ENCODE measurements around the gene CLTB.
"Not testable (repeated sequence)": the region's sequence is repeated elsewhere in the genome, so short reads cannot be mapped to it uniquely, and the experiment has no call there.

CLTB gene, protein sequence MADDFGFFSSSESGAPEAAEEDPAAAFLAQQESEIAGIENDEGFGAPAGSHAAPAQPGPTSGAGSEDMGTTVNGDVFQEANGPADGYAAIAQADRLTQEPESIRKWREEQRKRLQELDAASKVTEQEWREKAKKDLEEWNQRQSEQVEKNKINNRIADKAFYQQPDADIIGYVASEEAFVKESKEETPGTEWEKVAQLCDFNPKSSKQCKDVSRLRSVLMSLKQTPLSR

DNA sequence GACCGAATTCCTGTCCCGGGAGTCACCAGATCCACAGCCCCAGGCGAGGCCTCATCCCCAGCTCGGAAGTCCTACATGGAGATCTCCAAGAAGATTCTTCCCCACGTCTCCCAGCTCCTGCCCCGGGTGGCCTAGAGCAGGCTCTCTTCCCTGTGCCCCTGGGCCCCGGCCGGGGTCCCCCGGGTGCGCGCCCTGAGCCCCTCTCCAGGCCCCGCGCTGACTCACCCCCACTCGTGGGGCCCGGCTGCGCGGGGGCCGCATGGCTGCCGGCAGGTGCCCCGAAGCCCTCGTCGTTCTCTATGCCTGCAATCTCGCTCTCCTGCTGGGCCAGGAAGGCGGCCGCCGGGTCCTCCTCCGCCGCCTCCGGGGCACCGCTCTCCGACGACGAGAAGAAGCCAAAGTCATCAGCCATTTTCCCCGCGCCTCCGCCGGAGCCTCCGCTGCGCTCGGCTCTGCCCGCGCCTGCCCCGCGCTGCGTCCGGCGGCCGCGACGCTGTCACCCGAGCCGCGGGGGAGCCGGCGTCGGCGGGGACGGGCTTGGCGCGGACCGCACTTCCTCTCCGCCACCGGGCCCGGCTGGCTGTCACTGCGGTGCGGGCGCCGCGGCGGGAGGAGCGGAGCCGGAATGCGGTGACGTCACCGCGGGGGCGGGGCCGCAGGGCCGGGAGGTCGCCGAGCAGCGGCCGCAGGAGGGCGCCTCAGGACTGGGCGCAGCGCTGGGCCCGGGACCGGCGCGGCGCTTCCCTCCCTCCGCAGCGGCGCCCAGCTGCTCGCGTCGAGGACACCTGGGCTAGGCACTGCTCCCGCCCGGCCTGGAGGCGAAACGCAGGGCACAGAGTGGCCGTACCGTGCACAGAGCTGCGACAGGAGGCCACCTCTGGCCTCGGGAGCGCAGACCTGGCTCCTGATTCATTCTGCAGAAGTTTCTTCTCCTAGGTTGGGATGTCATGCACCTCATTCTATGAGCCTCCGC, at the start of gene CLTB:
TSS of gene CLTB (minus strand) at position 588 of the 973 bp plus-strand sequence. CDS start at position 412, 176 bp downstream.
- DNase-seq, result peak; percentile 92

DNA sequence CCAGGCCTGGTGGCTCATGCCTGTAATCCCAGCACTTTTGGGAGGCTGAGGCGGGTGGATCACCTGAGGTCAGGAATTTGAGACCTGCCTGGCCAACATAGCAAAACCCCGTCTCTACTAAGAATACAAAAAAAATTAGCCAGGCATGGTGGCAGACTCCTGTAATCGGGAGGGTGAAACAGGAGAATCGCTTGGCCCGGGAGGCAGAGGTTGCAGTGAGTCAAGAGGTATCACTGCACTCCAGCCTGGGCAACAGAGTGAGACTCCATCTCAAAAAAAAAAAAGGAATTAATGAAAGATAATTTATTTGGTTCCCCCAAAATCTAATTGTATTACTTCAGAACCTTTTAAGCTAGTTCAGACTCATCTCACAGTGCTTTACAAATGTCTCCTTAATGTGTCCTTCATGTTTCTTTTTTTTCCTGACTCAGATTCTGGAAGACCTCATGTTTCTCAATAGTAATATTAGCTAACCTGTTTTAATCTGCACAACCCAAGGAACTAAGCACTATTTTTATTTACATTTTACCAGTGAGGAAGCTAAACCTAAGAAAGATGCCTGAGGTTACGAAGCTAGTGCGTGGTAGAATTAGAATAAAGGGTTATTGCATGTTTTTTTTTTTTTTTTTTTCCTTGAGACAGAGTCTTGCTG, 46.9 kb upstream of the CLTB start:
- no peak for DNase-seq

DNA sequence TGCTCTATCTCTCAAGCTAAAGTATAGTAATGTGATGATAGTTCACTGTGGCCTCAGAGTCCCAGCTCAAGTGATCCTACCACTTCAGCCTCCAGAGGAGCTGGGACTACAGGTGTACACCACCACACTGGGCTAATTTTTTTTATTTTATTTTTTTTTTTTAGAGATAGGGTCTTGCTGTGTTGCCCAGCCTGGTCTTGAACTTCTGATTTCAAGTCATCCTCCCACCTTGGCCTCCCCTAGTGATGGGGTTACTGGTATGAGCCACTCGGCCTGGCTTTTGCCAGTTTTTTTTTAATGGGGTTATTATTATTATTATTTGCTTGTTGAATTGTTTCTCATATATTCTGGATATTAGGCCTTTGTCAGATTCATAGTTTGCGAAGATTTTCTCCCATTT, 45.0 kb upstream of the CLTB start:
- no peak for DNase-seq

DNA sequence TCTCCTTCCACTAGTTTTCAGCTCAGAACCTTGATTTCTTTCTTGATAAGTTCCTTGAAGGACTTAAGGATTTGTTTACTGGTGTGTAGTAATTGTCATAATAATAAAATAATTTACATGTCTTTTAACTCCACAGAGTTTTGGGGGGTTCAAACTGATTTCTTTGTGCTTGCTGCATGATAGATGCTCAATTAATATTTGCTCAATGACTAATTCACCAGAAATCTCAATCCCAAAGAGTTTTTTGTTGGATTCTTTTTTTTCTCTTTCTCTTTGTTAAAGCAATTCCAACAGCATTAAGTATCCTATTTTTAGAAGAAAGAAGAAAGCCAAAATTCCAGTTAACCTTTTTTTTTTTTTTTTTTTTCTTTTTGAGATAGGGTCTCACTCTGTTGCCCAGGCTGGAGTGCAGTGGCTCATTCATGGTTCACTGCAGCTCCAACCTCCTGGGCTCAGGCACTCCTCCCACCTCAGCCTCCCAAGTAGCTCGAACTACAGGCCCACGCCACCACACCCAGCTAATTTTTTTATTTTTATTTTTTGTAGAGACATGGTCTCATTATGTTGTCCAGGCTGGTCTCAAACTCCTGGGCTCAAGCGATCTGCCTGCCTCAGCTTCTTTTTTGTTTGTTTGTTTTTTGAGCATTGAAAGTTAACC, 42.7 kb upstream of the CLTB start:
- DNase-seq, result no peak

DNA sequence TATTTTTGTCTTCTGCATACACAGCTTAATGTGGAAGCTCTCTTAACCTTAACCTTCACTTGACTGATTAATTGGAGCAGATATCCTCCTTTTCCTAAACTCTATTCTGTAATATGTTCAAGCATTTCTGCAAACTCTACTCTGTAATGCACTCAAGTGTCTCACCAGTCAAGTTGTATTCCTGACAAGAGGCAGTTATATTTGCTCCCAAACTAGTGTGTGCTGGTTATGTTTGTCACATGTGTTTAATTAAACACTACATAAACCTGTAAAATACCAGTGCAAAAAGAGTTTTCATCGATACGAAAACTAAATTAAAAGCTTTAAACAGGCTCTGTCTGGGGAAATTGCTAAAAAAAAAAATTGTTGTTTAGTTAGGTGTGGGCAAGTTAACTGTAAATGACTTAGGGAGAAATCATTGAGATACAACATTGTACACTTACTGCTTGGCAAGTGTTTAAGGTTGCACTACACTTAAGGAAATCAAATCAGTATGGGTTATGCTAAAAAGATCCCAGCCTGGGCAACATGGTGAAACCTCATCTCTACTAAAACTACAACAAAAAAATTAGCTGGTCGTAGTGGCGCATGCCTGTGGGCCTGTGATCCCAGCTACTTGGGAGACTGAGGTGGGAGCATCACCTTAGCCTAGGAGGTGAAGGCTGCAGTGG, 38.5 kb upstream of the CLTB start:
- no peak for DNase-seq

DNA sequence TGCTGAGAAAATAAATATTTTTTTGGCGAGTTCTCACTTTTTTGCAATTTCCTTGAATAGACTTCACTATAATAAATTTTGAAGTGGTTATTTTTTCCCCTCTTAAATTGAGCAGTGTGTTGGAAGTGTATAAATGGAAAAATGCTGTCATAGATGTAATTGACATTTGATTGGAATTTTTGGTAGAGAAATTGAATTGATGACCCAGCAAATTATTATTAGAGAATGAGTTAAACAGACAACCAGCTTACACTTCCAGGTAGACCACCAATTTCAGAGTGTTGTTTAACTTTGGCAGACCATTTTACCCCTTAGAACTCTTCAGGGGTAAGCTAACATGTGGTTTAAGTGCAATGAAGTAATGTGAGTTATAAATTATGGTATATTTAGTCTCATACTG, 33.7 kb upstream of the CLTB start:
- DNase-seq, result no peak

DNA sequence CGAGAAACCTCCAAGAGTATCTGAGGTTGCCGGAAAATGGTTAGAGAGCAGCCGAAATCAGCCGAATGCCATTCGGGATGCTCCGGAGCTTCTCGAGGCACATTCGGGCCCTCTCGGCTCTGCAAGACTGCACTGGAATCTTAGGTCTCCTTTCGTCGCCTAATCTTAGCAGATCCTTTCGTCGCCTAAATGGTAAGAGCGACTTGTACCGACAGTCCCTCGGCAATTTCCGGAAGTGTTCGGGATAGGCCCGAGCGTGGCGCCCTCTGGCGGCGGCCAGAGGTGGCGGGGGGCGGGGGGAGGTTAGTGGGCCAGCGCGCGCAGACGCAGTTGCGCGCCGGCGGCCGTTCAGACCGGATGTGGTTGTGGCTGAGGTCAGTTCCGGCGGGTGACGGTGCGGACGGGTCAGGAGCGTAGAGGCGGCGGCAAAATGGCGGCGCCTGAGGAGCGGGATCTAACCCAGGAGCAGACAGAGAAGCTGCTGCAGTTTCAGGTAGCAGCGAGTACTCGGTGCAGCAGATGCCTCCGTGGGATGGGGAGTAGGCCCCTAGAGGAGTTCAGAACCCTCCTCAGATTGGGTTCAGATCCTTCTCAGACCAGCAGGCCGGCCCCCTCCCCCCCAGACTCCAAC, 31.8 kb upstream of the CLTB start, which contains the start of gene FAF2:
TSS of gene FAF2 (plus strand) at position 408 of the 631 bp plus-strand sequence. CDS start at position 431, 23 bp downstream.
- DNase-seq, result peak; percentile 99

DNA sequence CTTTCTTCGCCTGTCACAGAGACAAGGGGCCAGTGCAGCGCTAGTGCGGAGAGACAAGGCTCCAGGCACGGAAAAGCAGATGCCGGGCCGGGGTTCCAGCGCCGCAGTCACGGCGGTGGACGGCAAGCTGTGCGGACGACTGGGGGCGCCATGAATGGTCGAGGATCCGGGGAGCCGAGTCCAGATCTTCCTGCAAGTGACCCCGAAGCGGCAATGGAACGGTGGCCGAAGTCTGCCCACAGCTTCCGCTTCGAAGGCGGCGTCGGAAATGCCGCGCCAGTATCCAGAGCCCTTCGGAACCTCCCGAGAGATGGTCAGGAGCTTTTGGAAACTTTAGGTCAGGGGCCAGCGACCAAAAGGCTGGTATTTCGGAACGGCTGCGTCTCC, 31.2 kb upstream of the CLTB start:
- DNase-seq, result no peak

DNA sequence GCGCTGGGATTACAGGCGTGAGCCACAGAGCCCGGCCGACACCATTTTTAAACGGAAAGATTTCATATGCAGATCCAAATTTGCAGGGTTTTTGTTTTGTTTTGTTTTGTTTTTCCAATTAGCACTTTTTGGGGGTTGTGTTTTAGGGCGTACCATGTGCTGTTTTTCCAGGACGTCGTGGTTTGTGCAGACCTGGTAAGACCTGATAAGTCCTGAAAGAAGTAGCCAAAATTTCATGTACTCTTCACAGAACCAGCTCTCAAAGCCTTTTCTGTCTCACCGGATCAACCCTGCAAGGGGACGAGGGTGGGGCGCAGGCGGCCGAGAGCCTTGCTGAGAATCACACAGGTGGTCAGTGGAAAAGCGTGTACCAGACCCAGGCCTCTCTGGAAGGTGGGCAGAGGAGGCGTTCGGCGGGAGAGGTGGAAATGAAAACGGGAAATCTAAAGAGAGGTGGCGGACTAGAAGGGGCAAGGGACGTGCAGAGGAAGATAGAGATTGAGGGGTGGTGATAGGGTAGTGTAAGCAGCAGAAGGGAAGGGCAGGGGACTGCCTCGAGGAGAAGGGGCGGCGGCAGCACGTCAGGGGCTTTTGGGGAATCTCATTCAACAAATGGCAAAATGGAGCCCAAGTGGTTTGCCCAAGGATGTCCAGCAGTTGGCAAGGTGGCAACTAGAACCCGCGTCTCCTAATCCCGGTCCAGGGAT, 30.7 kb upstream of the CLTB start:
- DNase-seq, result peak; percentile 39

DNA sequence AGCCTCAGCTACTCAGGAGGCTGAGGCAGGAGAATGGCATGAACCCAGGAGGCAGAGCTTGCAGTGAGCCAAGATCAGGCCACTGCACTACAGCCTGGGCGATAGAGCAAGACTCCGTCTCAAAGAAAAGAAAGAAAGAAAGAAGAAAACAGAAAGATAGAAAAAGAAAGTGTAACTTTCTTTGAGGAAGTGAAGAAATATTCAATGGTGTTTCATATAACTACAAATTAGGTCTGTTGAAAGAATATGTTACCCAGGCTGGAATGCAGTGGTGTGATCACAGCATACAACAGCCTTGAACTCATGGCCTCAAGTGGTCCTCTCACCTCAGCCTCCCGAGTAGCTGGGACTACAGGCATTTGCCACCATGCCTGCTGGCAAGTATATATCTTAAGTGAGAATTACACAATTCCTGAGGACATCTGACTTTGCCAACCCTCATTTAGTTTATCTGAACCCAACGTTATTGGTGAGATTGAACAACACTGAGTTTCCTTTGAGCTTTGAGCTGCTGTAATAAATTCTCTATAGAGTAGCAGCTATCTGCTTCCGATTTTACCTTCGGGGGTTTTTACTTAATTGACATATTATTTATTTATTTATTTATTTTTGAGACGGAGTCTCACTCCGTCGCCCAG, 29.8 kb upstream of the CLTB start:
- DNase-seq, result no peak

DNA sequence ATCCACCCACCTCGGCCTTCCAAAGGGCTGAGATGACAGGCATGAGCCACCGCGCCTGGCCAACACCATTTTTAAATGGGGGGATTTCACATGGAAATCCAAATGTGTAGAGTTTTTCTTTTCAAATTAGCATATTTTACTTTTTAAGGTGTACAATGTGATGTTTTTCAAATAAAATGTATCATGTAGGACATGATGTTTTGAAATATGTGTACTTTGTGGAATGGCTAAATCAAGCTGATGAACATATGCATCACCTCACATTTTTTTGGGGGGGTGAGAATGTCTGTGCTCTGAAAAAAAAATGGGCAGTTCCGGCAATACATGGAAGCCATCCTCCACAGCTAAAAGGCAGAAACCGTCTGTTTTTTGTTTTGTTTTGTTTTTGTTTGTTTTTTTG, 28.4 kb upstream of the CLTB start:
- DNase-seq, result no peak

DNA sequence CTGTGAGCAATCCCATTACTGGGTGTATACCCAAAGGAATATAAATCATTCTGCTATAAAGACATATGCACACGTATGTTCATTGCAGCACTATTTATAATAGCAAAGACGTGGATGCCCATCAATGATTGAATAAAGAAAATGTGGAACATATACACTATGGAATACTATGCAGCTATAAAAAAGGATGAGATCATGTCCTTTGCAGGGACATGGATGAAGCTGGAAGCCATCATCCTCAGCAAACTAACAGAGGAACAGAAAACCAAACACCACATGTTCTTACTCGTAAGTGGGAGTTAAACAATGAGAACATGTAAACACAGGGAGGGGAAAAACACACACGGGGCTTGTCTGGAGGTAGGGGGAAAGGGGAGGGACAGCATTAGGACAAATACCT, 26.6 kb upstream of the CLTB start:
- DNase-seq, result not testable (repeated sequence)

DNA sequence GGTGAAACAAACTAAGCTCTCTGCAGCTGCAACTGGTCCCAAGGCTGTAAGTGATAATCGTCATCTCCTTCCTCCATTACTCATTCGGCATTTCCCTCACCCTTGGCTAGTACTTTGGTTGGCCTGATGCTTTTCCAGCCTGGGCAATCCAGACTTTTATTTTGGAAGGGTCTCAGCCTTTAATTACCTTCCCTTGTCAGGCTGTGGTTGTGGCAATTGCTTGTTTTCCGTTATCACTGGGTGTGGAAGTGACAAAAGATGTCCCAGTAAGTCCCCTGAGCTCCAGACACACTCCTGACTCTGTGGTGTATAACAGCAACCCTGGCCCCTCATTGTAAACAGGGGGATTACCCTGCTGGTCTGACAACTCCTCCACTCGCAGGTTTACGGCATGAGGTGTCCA, 25.6 kb upstream of the CLTB start:
- DNase-seq, result no peak

DNA sequence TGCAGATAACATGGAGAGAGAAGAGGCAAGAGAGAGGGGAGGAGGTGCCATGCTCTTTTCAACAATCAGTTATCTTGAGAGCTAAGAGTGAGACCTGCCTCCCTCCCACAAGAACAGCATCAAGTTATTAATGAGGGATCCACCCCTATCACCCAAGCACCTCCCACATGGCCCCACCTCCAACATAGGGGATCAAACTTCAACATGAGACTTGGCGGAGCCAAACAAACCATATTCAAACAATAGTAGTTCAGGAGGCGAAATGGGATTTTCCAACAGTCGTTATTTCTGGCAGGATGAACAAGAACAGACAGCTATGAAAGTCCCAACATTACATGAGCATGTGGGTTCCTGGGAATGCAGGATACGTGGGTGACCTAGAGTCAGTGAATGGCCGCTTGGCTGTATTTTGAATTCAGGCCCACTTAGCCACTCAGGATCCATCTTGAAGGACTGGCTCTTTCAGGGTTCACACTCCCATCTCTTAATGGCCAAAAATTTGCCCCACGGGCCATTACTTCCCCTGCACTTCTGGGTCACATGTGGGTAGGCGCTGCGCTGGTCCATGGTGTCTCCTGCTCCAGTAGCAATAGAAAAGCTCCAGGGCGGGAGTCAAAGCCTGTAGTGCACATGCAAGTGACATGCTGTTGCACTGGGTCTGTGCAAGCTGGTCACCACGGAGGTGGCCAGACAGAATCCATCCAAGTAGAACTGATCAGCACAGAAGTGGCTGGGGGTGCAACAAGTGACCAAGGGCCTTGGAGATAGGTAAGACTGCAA, 24.8 kb upstream of the CLTB start:
- DNase-seq, result no peak

DNA sequence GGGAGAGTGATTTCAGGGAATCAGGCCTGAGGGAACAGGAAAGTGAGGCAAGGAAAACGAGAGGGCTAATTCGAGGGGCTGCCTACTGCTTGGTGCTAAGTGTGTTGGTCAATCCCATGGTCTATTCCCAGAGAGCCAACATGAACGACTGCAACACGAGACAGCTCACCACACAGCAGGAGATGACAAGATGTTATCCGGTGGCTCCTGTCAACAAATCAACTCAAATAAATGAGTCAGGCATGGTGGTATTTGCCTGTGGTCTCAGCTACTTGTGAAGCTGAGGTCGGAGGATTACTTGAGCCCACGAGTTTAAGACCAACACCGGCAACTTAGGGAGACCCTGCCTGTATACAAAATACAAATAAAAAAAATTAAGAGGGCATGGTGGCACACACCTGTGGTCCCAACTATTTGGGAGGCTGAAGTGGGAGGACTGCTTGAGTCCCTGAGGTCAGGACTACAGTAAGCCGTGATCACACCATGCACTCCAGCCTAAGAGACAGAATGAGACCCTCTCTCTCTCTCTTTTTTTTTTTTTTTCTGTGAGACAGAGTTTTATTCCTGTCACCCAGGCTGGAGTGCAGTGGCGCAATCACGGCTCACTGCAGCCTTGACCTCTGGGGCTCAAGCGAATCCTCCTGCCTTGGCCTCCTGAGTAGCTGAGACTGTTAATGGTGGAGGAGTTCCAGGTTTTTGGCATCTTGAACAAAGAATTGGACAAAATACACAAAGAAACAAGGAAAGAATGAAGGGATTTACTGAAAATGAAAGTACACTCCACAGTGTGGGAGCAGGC, 22.8 kb upstream of the CLTB start:
- DNase-seq, result no peak

DNA sequence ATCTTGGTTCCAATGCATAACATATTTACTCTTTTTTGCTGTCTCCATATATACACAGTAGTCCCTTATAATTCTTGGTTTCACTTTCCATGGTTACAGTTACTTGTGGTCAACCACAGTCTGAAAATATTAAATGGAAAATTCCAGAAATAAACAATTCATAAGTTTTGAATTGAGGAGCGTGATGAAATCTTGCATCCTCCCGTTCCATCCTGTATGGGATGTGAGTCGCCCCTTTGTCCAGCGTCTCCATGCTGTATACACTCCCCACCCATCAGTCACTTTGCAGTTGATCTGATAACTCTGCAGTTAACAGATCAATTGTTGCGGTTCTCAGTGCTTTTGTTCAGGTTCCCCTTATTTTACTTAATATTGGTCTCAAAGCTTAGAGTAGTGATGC, 20.3 kb upstream of the CLTB start:
- DNase-seq, result no peak

DNA sequence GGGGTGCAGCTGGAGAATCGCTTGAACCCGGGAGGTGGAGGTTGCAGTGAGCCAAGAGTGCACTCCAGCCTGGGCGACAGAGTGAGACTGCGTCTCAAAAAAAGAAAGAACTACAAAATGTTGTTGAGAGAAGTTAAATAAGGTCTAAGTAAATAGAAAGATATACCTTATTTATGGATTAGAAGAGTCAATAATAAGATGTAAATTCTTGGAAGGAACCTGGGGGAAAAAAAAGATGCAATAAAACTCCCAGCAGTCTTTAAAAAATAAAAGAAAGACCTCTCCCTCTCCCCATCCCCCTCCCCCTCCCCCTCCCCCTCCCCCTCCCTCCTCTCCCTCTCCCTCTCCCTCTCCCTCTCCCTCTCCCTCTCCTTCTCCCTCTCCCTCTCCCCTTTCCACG, 16.4 kb upstream of the CLTB start:
- no peak for DNase-seq

DNA sequence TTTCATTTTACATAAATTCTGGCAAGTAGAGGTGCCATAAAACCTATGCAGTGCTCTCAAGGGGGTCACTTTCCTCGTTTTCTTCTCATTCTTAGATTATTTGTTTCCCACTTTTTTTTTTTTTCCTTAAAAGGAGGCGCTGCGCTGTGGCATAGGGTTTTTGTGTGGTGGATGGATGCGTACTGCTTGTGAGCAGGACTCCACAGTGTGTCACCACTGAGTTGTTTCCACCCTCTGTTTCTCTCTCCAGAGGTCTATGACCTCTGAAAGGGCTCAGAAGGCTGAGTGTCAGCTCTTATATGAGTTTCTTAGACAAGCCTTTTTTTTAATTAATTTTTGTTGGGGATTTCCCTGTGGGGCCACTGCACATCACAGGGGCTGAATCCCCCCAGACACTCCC, 13.6 kb upstream of the CLTB start:
- no peak for DNase-seq

DNA sequence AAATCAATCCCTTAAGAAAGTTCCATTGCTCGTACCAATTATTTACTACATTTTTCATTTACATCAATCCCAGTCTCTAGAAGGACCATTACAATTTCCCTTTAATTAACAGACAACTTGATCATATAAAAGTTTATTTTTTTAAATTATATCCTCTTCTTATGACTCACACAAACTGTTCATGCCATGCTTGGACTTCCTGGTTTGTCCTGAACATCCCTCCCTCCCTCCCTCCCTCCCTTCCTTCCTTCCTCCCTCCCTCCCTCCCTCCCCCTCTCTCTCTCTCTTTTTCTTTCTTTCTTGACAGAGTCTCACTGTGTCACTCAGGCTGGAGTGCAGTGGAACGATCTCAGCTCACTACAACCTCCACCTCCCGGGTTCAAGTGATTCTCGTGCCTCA, 11.6 kb upstream of the CLTB start:
- no peak for DNase-seq

Measured in right hindlimb (tissue), 1 donor.